ENCODE data around the gene RNF128. TPM values are rescaled to one million over a fixed set of nuclear protein-coding genes. Genes with fewer than 3 reads are reported as not detected.

Gene RNF128
- total RNA-seq, 1 donor from 2014 or later = 14.9 TPM

Other genes starting within 250 kb of the RNF128 start
- gene RADX, start 114.7 kb upstream of the RNF128 start, total RNA-seq = 3.0 and 3.9 TPM in 2 replicates
- 12.1 and 13.7 TPM in 2 replicates for gene TBC1D8B, start 76.0 kb downstream of the RNF128 start, total RNA-seq
- gene RIPPLY1, start 176.6 kb downstream of the RNF128 start, total RNA-seq = not detected in 2 replicates
- 0.77 and 2.0 TPM in 2 replicates for gene CLDN2, start 193.7 kb downstream of the RNF128 start, total RNA-seq

Data from astrocyte (in vitro differentiated cells and primary cell).